ENCODE results near the gene UBE4B.

GRCh38 chr1:10070206-10070605 is 37.4 kb downstream of the UBE4B start:
- no peak for TF ChIP-seq EZH2 (IDR thresholded peaks at IDR 0.05; ENCODE audit: insufficient read depth, poor library complexity, severe bottlenecking)
- no peak for TF ChIP-seq EZH2phosphoT487 (IDR thresholded peaks at IDR 0.05; ENCODE audit: insufficient read depth, low read depth)

Measured in GM23248 (cell line).